SKM-1 treated with dmso at 0.1 percent for 144 hours (cell line): ENCODE data around the gene PLEKHG7.
"Not testable (repeated sequence)": the region's sequence is repeated elsewhere in the genome, so short reads cannot be mapped to it uniquely, and the experiment has no call there.

Experiments
- DNase-seq: peaks from one replicate; lab custom pipeline; 2025; ENCODE audit not compliant: unreplicated experiment; lab: John Stamatoyannopoulos, UW

Gene PLEKHG7

DNA sequence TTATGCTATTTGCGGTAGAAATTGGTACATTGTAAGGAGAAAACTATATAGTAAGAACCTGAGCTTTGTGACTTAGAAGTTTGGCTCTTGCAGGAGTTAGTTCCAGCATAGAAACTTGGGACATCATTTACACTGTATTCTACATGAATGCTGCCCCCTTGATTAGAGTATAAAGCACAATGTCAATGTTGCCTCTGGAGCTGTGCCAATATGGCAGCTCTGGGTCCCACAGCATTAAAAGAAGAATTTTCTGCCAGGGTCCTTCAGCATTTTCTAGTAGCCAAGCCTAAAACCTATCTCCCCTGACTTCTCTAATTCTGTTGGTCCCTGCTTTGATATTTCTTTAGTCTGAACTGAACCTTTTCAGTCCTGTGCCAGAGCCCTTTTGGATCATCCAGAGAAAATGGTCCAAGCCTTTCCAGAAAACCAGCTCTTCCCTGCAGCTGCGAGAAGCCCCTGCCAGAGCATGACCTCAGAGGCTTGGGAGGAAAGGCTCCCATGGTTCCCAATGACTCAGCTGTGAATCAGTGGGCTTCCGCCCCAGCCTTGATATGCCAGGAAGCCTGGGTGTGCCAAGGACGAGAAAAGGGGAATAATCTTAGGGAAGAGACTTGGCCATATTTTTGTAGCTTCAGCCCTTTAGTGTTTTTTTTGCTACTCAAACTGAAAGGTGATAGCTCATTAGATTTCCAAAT, 43.2 kb downstream of the PLEKHG7 start:
- DNase-seq, result no peak

DNA sequence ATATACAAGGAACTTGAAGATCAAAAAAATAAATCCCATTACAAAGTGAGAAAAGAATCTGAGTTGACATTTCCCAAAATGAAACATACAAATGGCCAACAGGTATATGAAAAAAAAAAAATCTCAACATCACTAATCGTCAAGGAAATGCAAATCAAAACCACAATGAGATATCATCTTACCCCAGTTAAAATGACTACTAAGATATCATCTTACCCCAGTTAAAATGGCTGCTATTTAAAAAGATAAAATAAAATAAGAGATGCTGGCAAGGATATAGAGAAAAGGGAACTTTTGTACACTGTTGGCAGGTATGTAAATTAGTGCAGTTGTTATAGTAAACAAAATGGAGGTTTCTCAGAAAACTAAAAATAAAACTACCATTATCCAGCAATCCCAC, 44.4 kb downstream of the PLEKHG7 start:
- no peak for DNase-seq

DNA sequence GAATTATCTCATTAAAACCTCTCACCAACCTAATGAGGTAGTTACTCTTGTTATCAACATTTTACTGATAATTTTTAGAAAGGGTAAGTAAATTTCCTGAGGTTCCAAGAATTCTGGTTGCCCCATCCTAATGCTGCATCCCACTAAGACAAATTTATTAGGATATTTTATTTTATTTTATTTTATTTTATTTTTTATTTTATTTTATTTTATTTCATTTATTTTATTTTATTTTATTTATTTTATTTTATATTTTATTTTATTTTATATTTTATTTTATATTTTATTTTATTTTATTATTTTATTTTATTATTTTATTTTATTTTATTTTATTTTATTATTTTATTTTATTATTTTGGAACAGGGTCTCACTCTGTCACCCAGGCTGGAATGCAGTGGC, 46.9 kb downstream of the PLEKHG7 start:
- DNase-seq, result not testable (repeated sequence)

DNA sequence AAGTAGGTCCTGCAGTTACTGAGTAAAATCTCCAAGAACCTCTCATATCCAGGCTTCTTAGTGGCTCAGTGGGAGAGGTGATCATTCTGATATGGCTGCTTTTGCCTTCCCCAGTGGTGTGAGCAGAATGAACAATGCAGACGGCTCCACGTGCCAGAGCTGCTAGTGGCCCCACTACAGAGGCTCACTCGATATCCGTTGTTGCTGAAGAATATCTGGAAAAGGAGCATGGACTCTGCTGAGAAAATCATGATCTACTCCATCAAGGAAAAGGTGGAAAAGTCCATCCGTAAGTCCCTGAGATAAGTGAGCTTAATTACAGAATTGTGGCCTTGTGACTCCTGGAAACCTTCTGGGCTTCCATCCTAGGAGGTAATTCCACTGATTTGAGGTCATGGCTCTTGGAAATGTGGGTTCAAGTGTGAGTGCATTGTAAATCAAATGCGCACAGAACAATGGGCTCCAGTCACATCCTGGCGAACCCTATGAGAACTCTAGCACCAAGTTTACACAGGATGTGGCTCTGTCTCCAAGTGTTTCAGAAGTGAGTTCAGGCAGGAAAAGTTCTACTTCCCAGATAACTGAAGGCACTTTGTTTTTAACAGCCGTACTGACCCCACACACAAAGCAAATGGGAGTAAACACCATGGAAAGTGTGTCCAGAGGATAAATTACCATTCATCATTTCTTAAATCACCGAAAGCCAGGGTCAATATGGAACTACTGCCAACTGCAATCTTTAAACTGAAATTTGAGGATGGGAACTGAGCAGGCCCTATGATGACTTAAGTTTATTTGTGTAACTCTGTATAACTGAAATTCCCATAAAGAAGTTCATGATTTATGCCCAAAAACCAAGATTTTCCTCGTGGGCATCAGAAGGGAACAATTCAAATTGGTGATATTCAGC, 51.4 kb downstream of the PLEKHG7 start:
- no peak for DNase-seq

DNA sequence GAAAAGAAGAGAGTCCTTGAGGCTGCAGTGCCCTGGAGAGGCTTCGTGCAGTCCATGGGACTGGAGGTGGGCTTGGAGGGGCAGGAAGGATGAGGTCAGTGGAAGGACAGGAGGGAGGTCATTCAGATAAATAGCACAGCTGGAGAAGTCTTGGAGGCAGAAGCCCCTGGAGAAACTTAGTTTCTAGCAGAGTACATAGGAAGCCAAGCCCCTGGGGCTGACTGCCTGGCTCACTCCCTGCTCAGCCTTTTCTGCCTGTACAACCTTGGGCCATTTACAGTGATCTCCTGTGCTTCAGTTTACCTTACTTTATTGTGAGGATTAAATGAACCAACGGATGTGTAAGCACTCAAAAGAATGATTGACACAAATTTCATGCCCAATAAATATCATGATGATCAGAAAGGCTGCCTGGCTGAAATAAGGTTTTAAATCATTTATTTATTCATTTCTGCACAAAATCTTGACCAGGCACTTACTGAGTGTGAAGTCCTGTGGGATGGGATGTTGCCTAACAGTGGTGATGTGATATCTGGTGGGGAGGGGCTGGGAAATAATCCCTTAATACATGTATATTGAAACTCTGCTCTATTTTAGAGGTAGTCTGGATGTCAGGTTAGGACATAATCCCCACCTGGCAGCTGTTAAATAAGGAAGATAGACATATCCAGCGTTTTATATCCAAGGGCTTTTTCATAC, 54.3 kb downstream of the PLEKHG7 start:
- DNase-seq, result no peak

DNA sequence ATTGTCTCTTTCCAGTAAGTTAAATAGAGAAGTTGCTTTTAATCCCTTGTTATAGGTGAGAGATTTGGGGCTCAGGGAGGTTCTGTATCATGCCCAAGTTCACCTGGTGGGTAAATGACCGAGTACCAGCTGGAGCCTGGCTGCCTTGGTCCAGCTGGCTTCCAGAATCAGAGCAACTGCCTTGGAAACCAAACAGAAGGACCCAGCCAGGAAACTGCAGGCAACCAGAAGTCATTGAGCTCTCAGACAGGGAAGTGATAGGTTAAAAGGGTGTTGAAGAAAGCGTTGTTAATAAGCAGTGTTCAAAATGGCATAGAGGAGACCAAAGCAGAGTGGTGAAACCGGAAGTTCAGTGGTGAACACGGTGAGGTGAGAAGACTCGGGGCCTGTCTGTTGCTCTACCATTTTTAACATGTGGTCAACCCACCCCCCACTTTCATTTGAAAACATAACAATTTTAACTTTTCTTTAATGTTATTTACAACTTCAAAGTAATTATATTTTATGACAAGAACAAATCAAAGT, 54.9 kb downstream of the PLEKHG7 start:
- DNase-seq, result no peak

- DNase-seq, result no peak
These were observed 57.0 kb downstream of the PLEKHG7 start for GRCh38 chr12:92759634-92760268.

GRCh38 chr12:92762773-92763172, 60.0 kb downstream of the PLEKHG7 start:
- no peak for DNase-seq

DNA sequence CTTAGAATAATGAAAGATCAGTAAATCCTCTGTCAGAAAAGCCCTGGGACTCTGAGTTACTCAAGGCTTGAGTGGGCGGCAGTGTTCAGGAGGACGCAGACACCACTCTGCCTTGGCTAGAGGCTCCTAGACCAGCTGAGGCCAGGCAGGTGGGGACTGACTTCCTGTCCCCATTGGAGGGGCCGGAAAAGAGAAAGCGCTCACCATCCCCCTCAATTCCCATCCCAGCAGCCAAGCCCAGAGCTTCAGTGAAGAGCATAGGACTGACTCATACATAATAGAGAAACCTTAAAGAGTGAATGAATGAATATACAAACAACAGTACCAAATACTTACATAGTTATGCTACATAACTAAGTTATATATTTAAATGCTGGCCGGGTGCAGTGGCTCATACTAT, 62.0 kb downstream of the PLEKHG7 start:
- DNase-seq, result no peak

- no peak for DNase-seq
These were observed 63.1 kb downstream of the PLEKHG7 start for GRCh38 chr12:92765871-92766270.

DNA sequence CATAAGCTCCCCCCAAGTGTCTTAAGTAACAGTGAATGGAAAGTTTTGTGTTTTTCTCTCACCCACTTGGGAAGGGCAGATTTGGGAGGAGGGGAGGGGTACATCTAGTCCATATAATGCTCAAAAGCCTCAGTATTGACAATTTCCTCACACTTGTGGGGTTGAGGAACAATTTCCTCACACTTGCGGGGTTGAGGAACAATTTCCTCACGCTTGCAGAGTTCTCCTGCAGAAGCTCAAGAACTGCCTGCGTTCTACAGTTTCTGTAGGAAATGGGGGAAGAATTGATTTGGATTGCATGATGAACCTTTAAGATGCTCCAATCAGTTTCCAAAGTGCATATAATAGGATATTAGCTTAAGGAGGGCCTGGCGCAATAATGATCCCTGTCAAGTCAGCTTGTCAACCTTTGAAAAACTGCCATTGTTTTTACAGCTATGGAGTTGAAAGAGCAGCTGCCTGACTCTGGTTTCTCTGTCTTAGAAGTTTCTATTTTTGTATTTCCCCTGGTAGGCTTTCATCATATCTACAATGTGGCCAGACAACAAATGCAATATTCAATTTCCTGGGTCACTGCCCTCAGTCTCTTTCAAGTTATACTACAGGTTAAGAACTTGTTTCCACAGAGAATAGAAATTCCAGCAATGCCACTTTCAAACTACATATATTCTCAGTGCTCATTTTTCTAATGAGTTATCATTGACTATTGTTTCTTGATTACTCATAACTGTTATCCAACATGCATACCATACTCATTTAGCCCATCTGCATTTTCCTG, 66.5 kb downstream of the PLEKHG7 start:
- peak; percentile 27 for DNase-seq

DNA sequence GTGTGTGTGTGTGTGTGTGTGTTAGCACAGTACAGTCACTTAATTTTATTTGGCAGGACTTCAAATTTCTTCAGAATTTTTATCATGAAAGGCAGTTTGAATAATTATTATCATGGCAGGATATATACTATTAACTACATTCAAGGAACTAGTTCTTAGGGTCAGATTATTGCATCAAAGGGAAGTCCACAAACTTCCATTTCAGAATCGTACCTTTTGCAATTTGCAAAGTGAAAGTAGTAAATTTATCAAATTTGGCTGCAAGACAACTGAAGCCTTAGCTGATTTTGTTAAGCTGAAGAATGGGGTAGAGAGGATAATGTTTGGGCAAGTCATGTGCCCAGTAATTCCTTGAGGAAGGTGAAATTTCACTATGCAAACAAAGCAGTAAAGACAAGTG, 68.2 kb downstream of the PLEKHG7 start:
- DNase-seq, result no peak

DNA sequence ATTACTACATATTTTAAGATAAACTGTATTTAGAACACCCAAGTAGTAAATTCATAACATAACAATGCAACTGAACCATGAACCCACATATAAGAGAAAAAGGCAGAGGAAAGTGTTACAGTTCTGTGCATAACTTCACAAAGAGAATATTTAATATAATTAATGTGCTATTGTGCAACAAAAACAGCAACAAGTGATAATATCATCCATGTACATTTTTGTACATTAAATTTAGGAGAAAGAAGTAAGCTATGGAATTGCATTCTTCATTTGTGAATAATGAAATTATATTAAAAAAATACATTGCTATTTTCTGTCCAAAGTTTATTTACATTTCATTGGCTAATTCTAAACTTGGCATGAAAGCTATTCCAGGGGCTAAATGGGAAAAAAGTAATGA, 72.6 kb downstream of the PLEKHG7 start:
- DNase-seq, result no peak

DNA sequence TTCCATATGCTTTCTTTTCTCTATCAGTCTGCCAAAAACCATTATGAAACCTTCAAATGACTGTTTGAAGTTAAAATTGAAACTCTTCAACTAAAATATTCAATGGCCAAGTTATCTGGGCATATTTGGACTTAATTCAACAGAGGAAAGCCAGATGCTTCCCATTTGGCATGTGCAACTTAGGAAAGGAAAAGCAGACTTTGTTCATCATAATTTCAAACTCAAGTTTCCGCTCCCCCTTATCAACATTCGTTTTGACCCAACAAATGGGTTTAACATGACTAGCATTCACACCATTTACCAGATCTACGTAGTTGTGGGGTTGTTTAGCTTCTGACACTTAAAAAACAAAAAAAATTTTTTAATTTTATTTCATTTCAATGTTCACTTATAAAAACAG, 75.7 kb downstream of the PLEKHG7 start:
- DNase-seq, result no peak

- no peak for DNase-seq
These were observed 77.1 kb downstream of the PLEKHG7 start for GRCh38 chr12:92779902-92780301.

DNA sequence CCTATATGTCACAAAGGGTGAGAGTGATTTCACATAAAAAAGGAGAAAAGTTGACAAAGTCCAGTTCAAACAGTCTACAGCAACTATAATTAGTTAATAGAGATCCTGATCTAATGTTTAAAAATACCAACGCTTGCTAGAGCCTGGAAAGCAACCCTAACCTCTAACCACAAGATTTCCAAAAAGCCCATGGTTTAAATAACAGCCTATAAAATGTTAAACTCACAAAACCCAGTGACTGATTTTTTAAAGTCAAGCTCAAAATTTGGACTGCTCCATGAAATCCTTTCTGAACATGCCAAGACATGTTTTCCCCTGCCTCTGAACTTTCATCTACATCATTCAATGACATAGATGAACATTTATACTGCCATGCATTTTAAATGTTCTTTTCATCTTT, 81.6 kb downstream of the PLEKHG7 start:
- DNase-seq, result no peak

DNA sequence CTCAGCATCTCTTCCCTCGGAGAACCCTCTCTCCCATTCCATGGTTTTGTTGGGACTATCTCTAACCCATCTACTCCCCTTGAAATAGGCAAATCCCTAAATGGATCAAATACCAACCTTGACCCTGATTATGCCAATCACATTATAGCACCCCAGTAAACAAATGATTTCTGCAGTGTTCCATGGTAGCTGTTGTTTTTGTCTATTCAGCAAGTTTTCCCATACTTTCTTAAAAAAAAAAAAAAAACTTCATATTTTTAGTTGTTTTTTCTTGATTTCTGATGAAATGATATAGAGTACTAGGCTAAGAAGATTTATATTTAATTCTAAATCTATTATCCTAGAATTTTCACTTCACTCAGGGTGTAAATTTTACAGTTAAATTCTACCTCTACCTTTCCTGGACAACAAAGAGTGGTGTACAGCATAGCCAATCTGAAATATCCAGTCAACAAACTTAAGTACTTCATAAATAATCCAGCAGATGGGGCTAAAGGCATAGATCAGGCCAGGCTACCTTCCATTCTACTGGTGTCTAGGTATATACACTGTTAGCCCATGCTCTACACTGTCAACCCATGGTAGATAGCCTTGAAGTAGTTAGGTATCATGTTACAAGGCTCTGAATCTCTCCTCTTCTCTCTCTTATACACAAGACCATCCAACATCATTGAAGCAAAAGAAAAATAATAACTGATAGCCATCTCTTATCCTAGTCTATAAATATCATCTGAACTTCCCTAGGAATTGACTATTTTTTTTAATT, 82.2 kb downstream of the PLEKHG7 start:
- DNase-seq, result peak; percentile 11

GRCh38 chr12:92785563-92785950, 82.8 kb downstream of the PLEKHG7 start:
- DNase-seq, result no peak

DNA sequence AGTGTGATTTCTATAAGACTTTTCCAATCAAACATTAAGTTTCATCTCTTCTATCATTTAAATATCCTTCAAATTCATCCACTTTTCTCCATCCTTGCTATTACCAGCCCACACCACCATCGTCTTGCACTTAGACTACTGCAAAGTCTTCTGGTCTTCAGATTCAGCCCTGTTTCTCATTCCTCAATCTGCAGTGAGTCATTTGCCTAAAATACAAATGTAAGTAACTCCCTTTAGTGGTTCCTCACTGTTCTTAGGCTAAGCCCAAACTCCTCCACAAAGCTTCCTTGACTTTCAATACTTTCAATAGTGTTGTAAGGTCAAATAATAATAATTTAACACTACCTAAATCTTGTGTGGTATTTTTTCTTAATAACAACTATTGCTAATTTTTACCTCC, 83.3 kb downstream of the PLEKHG7 start:
- DNase-seq, result no peak

GRCh38 chr12:92794356-92794755, 91.6 kb downstream of the PLEKHG7 start:
- DNase-seq, result not testable (repeated sequence)
